Osteocyte (in vitro differentiated cells): Measurements from ENCODE around the gene COL4A4. TPM values are rescaled to one million over a fixed set of nuclear protein-coding genes. Genes with fewer than 3 reads are reported as not detected.

Experiments
- DNase-seq: peaks from one replicate; pipeline ENCODE4 v3.0.0; 2021; ENCODE audit warnings: mixed read lengths; ENCODE audit not compliant: unreplicated experiment; ENCODE audit errors: extremely low spot score
- H3K27ac Mint-ChIP-seq: one replicate; pipeline ENCODE4 v1.8.0; 2021; ENCODE audit warnings: mild to moderate bottlenecking, mixed read lengths; ENCODE audit not compliant: unreplicated experiment
- H3K27me3 Mint-ChIP-seq: one replicate; pipeline ENCODE4 v1.8.0; 2021; ENCODE audit warnings: mixed read lengths; ENCODE audit not compliant: unreplicated experiment
- H3K36me3 Mint-ChIP-seq: one replicate; pipeline ENCODE4 v1.8.0; 2021; ENCODE audit warnings: mixed read lengths; ENCODE audit not compliant: unreplicated experiment
- H3K4me1 Mint-ChIP-seq: one replicate; pipeline ENCODE4 v1.8.0; 2021; ENCODE audit warnings: mixed read lengths; ENCODE audit not compliant: unreplicated experiment
- H3K4me3 Mint-ChIP-seq: one replicate; pipeline ENCODE4 v1.8.0; 2021; ENCODE audit warnings: mild to moderate bottlenecking, moderate library complexity, mixed read lengths; ENCODE audit not compliant: unreplicated experiment
- H3K9me3 Mint-ChIP-seq: one replicate; pipeline ENCODE4 v1.8.0; 2021; ENCODE audit warnings: mixed read lengths; ENCODE audit not compliant: unreplicated experiment
- total RNA-seq: library from RNA; stranded (reverse); gene quantifications from 2 replicates; pipeline ENCODE4 v1.2.1, GENCODE V29; 2021
- TF ChIP-seq, protein P1 (sequence below): fragments of 200-600 bp; sonication (generic); IDR thresholded peaks from 2 replicates; pipeline ENCODE4 v1.5.0; 2021; ENCODE audit warnings: antibody characterized with exemption, mild to moderate bottlenecking, moderate library complexity

COL4A4 gene
- total RNA-seq, 1 donor from 2014 or later = 2.0 TPM

DNA sequence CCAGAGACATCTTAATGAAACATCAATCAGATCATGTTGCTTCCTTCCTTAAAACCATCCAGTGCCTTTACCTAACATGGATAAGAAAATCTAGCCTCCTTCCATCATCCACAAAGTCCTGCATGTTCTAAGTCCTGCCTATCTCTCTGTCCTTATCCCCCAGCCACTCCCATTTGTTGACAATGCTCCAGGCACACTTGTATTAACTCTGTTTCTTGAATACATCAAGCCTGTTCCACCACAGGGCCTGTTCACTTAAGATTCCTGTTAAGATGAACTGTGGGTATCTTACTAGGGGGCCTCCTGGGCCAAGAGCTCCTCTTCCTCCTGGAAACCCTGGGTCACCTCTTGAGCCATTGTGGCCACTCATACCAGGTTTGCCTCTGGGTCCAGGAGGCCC, 45.7 kb downstream of the COL4A4 start:
- Mint-ChIP-seq H3K4me3 (no peak overlapping the region), H3K36me3 (no peaks in the 10 kb centered on the region), H3K4me1 (no peaks in the 10 kb centered on the region), H3K27ac (no peak overlapping the region), H3K9me3 (no peaks in the 10 kb centered on the region), H3K27me3 (peaks cover 10% of the 10 kb centered on the region)
- DNase-seq = no peak
- TF ChIP-seq, protein P1, sequence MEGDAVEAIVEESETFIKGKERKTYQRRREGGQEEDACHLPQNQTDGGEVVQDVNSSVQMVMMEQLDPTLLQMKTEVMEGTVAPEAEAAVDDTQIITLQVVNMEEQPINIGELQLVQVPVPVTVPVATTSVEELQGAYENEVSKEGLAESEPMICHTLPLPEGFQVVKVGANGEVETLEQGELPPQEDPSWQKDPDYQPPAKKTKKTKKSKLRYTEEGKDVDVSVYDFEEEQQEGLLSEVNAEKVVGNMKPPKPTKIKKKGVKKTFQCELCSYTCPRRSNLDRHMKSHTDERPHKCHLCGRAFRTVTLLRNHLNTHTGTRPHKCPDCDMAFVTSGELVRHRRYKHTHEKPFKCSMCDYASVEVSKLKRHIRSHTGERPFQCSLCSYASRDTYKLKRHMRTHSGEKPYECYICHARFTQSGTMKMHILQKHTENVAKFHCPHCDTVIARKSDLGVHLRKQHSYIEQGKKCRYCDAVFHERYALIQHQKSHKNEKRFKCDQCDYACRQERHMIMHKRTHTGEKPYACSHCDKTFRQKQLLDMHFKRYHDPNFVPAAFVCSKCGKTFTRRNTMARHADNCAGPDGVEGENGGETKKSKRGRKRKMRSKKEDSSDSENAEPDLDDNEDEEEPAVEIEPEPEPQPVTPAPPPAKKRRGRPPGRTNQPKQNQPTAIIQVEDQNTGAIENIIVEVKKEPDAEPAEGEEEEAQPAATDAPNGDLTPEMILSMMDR = no peak

DNA sequence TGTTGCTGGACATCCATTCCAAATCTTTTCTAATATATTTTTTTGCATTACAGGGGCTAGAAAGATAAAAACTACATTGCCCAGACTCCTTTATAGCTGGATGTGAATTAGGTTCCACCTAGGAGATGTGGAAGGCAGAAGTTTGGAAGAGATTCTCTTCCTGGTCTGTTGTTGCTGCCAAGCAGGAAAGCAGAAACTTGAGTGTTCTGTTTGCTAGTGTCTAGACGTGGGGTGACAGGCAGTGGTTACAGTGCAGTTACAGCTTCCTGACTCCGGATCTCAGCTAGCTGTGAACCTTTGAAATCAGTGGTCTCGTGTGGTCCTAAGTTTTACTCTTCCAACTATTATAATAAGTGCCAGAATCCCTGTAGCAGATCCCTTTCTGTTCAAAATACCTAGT, 46.2 kb downstream of the COL4A4 start:
- H3K9me3 Mint-ChIP-seq = no peaks in the 10 kb centered on the region
- H3K27me3 Mint-ChIP-seq = peaks cover 10% of the 10 kb centered on the region
- no peaks in the 10 kb centered on the region for H3K4me1 Mint-ChIP-seq
- no peak for DNase-seq
- TF ChIP-seq, protein P1 = no peak
- H3K27ac Mint-ChIP-seq = no peak overlapping the region
- no peak overlapping the region for H3K4me3 Mint-ChIP-seq
- no peaks in the 10 kb centered on the region for H3K36me3 Mint-ChIP-seq

DNA sequence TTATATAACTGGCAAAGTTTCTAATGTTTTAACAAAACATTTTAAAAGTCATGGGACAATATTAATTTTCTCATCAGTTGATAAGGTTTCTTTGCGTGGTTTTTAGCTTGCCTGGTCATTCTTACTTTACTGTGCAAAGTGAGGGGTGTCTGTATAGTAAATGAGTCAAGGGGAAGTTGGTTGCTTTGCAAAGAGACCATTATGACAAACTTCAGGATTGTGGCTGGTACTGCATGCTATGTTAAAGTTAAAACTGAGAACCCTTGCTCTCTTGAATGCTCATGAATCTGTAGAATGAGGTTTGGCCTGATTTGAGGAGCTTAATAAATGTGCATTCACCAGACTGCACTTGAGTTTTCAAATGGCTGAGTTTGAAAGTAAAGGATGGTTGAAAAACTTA, 47.0 kb downstream of the COL4A4 start:
- Mint-ChIP-seq H3K9me3 (no peaks in the 10 kb centered on the region), H3K36me3 (no peaks in the 10 kb centered on the region), H3K27me3 (peaks cover 10% of the 10 kb centered on the region), H3K27ac (no peak overlapping the region), H3K4me1 (no peaks in the 10 kb centered on the region), H3K4me3 (no peak overlapping the region)
- DNase-seq = no peak
- TF ChIP-seq, protein P1 = no peak

DNA sequence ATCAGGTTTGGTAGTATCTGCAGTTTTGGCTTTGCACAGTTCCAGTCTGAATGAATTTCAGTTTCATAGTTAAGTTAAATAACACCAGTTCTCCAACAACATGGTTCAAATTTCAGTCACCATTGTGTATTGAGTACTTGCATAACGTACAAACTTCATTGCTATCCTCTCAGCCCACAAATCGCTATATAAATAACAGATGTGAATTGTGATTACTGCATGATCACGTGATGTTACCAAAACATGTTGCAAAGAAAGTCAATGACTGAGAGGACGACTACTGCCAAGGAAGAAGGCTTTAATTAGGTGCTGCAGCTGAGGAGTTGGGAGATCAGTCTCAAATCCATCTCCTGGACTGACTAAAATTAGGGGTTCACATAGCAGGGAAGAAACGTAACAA, 48.2 kb downstream of the COL4A4 start:
- Mint-ChIP-seq H3K4me1 (no peaks in the 10 kb centered on the region), H3K9me3 (no peaks in the 10 kb centered on the region), H3K27ac (no peak overlapping the region), H3K27me3 (peaks cover 10% of the 10 kb centered on the region), H3K4me3 (no peak overlapping the region), H3K36me3 (no peaks in the 10 kb centered on the region)
- TF ChIP-seq, protein P1 = no peak
- no peak for DNase-seq

DNA sequence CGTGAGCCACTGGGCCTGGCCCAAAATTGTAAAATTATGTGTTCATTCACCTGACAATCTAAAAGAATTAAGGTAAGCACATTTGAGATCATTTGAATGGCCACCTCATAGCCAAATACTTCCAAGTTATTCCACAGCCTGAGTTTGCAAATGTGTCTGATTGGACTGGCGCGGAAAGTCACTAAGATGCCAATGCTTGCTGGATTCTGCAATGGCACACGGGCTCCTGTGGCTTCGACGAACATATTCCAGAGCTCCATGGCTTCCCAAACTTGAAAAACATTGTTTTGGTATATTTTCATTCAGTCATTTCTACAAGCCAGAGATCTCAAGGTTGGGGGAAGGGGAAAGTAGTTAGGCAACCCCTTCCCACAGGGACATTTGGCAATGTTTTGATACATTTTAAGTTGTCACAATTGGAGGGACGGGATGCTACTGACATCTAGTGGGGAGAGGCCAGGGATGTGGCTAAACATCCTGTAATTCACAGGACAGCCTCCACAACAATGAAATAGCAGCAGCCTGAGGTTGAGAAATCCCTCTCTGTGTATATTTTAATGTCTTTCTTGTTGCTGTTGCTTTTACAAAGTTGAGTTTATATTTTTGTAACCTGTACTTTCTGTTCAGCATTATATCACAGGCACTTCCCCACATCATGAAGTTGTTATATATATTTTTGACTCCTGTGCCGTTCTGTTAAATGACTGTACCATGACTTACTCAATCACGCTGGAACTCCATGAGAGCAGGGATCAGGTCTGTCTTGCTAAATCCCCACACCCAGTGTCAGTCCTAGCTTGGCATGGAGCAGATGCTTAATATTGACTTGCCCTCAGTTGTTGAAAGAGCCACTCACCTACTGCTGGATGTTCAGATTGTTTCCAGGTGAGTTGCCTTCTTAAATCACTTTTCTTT, 56.9 kb downstream of the COL4A4 start:
- peak; percentile 80 for DNase-seq
- no peaks in the 10 kb centered on the region for H3K9me3 Mint-ChIP-seq
- H3K4me3 Mint-ChIP-seq = no peak overlapping the region
- H3K27me3 Mint-ChIP-seq = no peaks in the 10 kb centered on the region
- TF ChIP-seq, protein P1 = peak; percentile 86
- H3K36me3 Mint-ChIP-seq = no peaks in the 10 kb centered on the region
- H3K4me1 Mint-ChIP-seq = no peaks in the 10 kb centered on the region
- no peak overlapping the region for H3K27ac Mint-ChIP-seq
